ENCODE data around the gene COMTD1.

The COMTD1 gene

DNA sequence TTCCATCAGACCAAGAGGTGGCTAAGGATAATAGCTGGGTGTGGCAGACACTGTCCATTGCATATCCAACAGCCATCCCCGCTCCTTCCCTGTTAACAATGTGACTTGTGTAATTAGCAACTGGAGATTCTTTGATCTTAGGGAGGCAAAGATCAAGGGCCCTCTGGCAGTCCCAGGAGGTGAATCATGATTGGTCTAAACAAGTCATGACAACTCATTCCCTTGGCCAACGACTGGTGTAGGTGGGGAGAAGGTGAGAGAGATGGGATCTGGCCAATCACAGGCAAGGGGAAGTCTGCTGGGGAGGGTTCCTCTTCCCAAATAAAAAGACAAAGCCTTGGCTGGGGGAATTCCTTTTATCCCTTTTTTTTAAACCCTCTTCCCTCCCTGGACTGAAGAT, 46.2 kb upstream of the COMTD1 start:
- no peaks in the 10 kb centered on the region for H3K79me2 ChIP-seq (ENCODE audit: insufficient read depth, low read length)
- H4K20me1 ChIP-seq (ENCODE audit: insufficient read depth, low read length) = no peaks in the 10 kb centered on the region
- no peak overlapping the region for H3K27ac ChIP-seq (ENCODE audit: low read depth, low read length, poor library complexity, severe bottlenecking)
- no peak overlapping the region for H2AFZ ChIP-seq (ENCODE audit: low read length)
- no peaks in the 10 kb centered on the region for H3F3A ChIP-seq (ENCODE audit: insufficient read depth, low read length)
- no peak overlapping the region for H3K4me3 ChIP-seq (ENCODE audit: low read depth, low read length, poor library complexity, severe bottlenecking)
- no peak overlapping the region for H3K4me2 ChIP-seq (ENCODE audit: low read length)
- no peaks in the 10 kb centered on the region for H3K4me1 ChIP-seq (ENCODE audit: insufficient read depth, low read length, severe bottlenecking)
- no peak overlapping the region for H3K9ac ChIP-seq (ENCODE audit: low read length)
- H3K27me3 ChIP-seq (ENCODE audit: insufficient read depth, low read length) = peaks cover 4% of the 10 kb centered on the region; the same call in 1 of the 2 replicates
- TF ChIP-seq, protein P1, sequence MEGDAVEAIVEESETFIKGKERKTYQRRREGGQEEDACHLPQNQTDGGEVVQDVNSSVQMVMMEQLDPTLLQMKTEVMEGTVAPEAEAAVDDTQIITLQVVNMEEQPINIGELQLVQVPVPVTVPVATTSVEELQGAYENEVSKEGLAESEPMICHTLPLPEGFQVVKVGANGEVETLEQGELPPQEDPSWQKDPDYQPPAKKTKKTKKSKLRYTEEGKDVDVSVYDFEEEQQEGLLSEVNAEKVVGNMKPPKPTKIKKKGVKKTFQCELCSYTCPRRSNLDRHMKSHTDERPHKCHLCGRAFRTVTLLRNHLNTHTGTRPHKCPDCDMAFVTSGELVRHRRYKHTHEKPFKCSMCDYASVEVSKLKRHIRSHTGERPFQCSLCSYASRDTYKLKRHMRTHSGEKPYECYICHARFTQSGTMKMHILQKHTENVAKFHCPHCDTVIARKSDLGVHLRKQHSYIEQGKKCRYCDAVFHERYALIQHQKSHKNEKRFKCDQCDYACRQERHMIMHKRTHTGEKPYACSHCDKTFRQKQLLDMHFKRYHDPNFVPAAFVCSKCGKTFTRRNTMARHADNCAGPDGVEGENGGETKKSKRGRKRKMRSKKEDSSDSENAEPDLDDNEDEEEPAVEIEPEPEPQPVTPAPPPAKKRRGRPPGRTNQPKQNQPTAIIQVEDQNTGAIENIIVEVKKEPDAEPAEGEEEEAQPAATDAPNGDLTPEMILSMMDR (IDR thresholded peaks at IDR 0.05; ENCODE audit: low read length) = no peak
- TF ChIP-seq EZH2 (IDR thresholded peaks at IDR 0.05; ENCODE audit: borderline replicate concordance, low read length) = no peak
- no peaks in the 10 kb centered on the region for H3K36me3 ChIP-seq (ENCODE audit: insufficient read depth, low read length)
- no peaks in the 10 kb centered on the region for H3K9me3 ChIP-seq (ENCODE audit: low read length)
- no peaks in the 10 kb centered on the region for H3K9me2 ChIP-seq (ENCODE audit: low read depth, low read length)

DNA sequence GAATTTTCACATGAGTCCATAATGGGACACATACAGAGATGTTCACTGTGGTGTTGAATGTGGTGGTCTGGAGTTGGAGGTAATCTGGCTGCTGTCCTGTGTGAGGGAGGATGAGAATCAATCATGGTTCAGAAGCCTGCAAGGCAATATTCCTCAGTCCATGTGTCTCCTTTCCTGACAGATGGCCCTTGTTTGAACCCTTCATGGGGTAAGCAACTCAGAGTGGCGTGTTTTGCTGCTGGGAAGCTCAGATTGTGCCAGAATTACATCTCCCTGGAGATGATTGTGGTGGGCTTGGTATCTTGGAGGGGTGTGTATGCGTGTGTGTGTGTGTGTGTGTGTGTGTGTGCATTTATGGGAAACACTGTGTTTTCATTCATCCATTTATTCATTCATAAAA, 44.5 kb upstream of the COMTD1 start:
- Histone ChIP-seq H3K9me3 (ENCODE audit: low read length) (no peaks in the 10 kb centered on the region), H4K20me1 (ENCODE audit: insufficient read depth, low read length) (no peaks in the 10 kb centered on the region), H3K79me2 (ENCODE audit: insufficient read depth, low read length) (no peaks in the 10 kb centered on the region), H3K9ac (ENCODE audit: low read length) (no peak overlapping the region), H2AFZ (ENCODE audit: low read length) (no peak overlapping the region), H3F3A (ENCODE audit: insufficient read depth, low read length) (no peaks in the 10 kb centered on the region), H3K4me3 (ENCODE audit: low read depth, low read length, poor library complexity, severe bottlenecking) (no peak overlapping the region), H3K4me1 (ENCODE audit: insufficient read depth, low read length, severe bottlenecking) (no peaks in the 10 kb centered on the region), H3K4me2 (ENCODE audit: low read length) (no peak overlapping the region), H3K9me2 (ENCODE audit: low read depth, low read length) (no peaks in the 10 kb centered on the region), H3K36me3 (ENCODE audit: insufficient read depth, low read length) (no peaks in the 10 kb centered on the region), H3K27ac (ENCODE audit: low read depth, low read length, poor library complexity, severe bottlenecking) (no peak overlapping the region), H3K27me3 (ENCODE audit: insufficient read depth, low read length) (peaks cover 4% of the 10 kb centered on the region; the same call in 1 of the 2 replicates)
- TF ChIP-seq, protein P1 (IDR thresholded peaks at IDR 0.05; ENCODE audit: low read length) = no peak
- TF ChIP-seq EZH2 (IDR thresholded peaks at IDR 0.05; ENCODE audit: borderline replicate concordance, low read length) = no peak

DNA sequence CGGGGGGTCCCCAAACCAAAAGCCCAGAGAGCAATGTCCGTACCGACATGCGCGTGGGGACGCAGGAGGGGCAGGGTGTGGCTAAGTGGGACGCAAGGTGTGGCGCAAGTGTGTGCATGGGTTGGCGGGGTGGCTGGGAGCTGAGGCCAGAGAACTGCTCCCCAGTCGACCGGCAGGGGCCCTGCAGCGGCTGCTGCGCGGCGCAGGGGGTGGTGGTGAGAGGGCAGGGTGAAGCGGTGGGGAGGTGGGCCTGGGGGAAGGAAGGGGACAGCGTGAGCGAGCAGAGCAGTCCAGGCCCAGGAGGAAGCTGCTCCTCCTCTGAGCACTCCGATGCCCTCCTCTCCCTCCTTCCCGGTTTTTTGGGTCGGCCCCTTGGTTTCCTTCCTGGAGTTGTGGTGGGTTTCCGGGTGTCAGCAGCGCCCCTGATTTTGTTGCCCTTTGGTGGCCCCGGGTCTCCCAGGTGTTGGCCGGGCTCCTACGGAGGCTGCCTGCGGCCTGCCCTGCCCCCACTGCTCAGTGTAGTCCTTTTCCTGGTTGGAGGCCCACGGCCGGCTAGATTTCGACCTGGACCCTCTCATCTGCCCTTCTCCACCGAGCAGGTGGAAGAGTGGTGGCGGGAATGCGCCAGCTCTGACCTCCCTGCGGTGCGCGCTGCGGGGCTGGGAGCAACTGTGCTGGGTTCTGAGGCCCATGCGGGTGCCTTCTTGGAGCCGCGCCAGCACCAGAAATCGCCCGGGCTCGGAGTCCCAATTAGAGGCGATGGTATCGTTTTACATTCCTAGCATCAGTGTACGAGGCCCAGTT, 40.5 kb upstream of the COMTD1 start:
- H4K20me1 ChIP-seq (ENCODE audit: insufficient read depth, low read length) = no peaks in the 10 kb centered on the region
- no peak overlapping the region for H3K4me2 ChIP-seq (ENCODE audit: low read length)

More for the DNA sequence above, 40.5 kb upstream of the COMTD1 start:
- Histone ChIP-seq H3F3A (ENCODE audit: insufficient read depth, low read length) (no peaks in the 10 kb centered on the region), H3K9me3 (ENCODE audit: low read length) (no peaks in the 10 kb centered on the region), H3K9ac (ENCODE audit: low read length) (no peak overlapping the region), H3K79me2 (ENCODE audit: insufficient read depth, low read length) (no peaks in the 10 kb centered on the region), H3K4me3 (ENCODE audit: low read depth, low read length, poor library complexity, severe bottlenecking) (no peak overlapping the region), H3K9me2 (ENCODE audit: low read depth, low read length) (no peaks in the 10 kb centered on the region), H2AFZ (ENCODE audit: low read length) (no peak overlapping the region), H3K4me1 (ENCODE audit: insufficient read depth, low read length, severe bottlenecking) (no peaks in the 10 kb centered on the region), H3K27ac (ENCODE audit: low read depth, low read length, poor library complexity, severe bottlenecking) (no peak overlapping the region), H3K27me3 (ENCODE audit: insufficient read depth, low read length) (no peaks in the 10 kb centered on the region), H3K36me3 (ENCODE audit: insufficient read depth, low read length) (no peaks in the 10 kb centered on the region)
- TF ChIP-seq, protein P1 (IDR thresholded peaks at IDR 0.05; ENCODE audit: low read length) = no peak
- no peak for TF ChIP-seq EZH2 (IDR thresholded peaks at IDR 0.05; ENCODE audit: borderline replicate concordance, low read length)
